HG03103 (cell line): Measurements from ENCODE around the gene TBC1D5.
"Not testable (repeated sequence)": the region's sequence is repeated elsewhere in the genome, so short reads cannot be mapped to it uniquely, and the experiment has no call there.

Source experiments
- ATAC-seq: cut with Tn5 transposase; IDR thresholded peaks from one replicate; pipeline ENCODE4 v1.9.1; 2021; ENCODE audit warnings: low read depth; ENCODE audit not compliant: unreplicated experiment

Gene TBC1D5

DNA sequence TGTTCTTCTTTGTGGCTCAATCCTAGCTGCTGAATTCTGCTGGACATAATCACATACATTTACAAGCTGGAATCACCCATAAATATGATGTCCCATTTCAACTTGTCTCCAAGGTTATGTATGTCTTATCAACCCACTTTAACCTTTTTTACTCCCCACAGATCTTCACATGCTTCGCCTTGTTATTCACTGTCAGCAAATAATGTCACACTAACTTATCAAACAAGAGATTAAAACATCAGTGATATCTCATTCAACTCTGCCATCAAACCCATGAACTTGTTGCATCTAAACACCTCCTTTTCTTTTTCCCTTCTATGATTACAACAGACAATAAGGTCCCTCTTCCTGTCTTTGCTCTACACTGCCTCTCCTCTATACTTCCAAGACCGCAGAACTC, 240.7 kb downstream of the TBC1D5 start:
- no peak for ATAC-seq

DNA sequence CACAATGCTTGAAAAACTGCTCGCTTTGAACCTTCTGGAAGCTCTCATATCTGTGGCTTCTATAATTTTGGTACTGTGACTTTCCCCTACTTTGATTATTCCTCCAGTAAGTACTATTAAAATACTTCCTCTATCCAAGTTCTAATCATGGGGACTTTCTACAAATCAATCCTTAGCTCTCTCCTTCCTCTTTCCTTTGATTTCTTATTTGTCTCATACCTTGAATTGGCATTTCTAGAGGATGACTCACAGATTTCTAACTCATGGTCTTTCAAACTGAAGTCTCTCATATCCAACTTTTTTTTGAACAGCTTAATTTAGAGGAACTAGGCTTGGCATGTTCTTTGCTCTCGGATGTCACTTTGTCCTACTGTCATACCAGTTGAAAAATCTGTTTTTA, 241.8 kb downstream of the TBC1D5 start:
- ATAC-seq: no peak

DNA sequence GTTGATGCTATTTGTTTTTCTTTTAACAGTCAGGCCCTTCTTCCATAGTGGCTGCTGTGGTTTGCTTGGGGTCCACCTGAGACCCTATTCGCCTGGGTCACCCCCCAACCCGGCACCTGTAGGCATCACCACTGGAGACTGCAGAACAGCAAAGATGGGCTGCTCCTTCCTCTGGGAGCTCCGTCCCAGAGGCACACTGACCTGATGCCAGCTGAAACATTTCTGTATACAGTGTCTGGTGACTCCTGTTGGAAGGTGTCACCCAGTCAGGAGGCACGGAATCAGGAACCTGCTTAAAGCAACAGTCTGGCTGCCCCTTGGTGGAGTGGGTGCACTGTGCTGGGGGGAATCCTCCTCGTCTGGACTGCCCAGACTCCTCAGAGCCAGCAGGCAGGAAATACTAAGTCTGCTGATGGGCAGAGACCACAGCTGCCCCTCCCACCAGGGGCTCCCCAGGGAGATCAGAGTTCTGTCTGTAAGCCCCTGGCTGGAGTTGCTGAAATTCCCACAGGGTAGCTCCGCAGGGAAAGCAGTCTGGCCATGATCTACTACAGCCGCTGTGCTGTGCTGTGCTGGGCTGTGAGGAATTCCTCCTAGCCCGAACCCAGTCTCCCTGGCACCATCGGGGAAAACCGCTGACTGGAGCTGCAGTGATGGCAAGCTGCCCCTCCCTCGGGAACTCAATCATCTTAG, 248.2 kb downstream of the TBC1D5 start:
- ATAC-seq: no peak

DNA sequence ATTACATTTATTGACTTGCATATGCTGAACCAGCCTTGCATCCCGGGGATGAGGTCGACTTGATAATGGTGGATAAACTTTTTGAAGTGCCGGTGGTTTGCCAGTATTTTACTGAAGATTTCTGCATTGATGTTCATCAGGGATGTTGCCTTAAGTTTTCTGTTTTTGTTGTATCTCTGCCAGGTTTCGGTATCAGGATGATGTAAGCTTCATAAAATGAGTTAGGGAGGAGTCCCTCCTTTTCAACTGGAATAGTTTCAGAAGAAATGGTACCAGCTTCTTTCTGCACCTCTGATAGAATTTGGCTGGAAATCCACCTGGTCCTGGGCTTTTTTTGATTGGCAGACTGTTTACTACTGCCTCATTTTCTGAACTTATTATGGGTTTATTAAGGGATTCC, 250.8 kb downstream of the TBC1D5 start:
- ATAC-seq: no peak

DNA sequence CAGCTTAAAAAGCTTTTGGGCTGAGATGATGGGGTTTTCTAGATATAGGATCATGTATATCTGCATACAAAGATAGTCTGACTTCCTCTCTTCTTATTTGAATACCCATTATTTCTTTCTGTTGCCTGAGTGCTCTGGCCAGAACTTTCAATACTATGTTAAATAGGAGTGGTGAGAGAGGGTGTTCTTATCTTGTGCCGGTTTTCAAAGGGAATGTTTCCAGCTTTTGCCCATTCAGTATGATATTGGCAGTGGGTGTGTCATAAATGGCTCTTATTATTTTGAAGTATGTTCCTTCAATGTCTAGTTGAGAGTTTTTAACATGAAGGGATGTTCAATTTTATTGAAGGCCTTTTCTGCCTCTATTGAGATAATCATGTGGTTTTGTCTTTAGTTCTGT, 251.2 kb downstream of the TBC1D5 start:
- ATAC-seq: not testable (repeated sequence)

DNA sequence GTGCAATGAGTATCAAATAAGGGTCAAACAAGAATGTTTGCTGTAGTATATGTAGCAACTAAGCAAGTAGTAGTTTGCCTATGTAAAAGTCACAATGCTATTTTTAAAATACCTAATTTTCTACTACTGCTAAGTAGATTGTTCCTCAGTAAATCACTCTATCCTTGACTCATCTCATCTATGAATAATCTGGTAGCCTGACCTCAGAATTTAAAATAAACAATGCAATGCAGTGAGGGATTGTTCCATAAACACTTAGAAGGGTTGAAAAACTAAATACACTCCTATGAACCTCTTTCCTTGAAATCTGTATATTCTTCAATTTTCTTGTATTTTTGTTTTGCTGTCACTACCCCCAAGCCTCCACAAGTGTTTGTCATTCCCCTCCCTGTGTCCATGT, 253.3 kb downstream of the TBC1D5 start:
- no peak for ATAC-seq

DNA sequence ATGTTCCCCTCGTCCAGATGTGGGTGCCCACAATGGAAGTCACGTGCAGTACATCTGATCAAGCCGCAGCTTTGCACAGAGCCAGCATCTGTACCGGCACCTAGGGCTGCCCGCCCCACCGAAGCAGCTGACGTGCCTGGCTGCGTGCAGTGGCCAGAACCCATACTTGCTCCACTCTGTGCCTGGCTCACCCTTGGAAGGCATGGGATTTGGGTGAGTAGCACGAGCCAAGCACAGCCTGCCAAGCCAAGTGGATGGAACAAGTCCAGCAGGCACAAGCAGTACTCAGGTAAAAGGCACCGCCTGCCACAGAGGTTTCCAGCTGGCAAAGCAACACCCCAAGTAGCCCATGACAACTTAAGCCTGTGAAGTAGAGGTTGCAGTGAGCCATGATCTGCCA, 261.3 kb downstream of the TBC1D5 start:
- ATAC-seq: no peak

DNA sequence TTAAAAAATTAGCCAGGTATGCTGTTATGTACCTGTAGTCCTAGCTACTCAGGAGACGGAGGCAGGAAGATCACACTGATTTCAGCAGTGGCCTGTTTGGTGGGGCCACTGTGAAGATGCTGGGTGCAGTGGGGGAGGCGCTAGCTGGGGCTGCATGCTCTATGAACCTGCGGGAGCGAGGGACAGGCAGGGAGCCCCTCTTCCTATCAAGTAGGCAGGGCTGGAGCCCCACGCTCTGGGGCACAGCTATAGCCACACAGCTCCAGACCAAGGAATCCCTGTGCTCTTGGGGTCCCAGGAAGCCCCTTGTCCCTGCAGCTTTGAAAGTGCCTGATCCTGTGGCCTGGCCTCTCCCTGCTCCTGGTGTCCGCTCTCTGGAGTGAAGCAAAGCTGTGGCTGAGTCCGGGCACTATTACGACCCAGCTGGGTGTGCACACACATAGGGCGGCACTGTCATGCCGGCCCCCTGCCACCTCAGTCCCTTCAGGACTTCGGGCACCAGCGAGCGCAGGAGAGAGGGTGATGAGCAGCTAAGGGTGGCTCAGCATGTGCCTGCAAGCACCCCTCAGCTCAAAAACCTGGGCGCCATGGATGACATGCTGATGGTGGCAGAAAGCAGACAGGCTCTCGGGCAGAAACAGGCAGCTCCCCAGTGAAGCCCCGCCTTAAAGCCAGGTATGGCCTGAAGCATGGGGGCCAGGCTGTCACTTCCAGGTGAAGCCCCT, 262.6 kb downstream of the TBC1D5 start:
- no peak for ATAC-seq

DNA sequence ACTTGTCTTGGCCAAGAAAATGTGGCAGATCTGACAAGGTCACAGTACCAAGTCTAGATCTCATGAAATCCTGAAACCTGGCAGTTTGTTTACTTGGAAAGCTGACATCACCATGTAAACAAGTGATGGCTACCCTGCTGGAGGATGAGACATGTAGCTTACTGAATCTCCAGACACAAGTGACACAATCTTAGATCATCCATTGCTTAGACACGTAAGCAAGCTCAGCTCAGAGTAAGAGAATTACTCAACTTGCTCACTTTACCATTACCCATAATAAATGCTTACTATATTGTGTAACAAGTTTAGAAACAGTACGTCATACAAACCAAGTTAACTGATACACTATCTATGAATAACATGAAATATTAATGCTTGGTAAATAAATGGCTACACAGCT, 263.8 kb downstream of the TBC1D5 start:
- ATAC-seq: no peak

DNA sequence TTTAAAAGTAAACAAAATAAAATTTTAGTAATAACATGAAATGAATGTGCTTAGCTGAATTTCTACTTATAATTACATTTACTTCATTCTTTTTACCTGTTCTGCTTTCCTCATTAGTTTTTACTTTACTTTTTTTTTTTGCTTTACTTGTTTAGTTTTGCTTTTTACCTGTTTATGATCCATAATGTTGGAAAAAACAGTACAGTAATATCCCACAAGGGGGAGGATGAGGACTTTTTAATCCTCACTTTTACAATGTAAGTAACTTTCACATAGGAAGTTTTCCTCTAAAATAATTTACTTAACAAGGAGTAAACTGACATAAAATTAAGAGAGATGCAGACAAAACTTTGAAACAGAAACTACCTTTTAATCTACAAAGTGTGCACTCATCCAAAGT, 268.7 kb downstream of the TBC1D5 start:
- no peak for ATAC-seq

DNA sequence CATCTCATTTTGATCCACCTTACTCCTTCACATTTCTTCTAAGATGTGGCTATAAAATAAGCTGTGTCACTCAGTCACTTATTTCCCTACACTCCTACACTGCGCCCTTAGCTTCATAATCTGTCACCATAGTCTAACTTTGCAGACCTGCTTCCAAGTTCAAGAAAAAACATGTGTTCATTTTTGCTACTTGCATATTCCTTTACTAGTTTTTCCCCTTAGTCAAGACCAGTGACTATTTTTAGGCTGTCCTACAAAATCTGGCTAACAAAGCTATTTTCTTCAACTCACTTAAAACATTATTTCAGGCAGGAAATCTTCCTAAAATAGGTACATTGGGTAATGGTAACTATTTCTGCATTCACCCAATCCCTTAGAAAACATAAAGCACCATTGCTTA, 272.5 kb downstream of the TBC1D5 start:
- no peak for ATAC-seq

DNA sequence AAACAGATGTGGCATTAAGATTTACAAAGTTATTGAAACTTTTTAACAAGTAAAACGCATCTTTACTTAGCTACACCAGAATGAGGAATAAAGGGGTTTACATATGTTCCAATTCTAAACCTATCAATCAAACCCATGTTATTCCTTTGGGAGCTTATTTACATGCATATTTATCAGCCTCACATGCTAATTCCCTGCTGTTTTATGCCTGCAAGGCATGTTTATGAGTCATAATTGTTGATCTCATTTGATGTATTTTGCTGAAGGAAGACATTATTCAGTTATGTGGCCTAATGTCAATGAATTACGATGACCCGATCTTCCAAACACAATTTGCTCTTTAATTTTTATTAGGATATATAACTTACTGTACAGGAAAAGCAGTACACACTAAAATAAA, 272.9 kb downstream of the TBC1D5 start:
- ATAC-seq: no peak

DNA sequence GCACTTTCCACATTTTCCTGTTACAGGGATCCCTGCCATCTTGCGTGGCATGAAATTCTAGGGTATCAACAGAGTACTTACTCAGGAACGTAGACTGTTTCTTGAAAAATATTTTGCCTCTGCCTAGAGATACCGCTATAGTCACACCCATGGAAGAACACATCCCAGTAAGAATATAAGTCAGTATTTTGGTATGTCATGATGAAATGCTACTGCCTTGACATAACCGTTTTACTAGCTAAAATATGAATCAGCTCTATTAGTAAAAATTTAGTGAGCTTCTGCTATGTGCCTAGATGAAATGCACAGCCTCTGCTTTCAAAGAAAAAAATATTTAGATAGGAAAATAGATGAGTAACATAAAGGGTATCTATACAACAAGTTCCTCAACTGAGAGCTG, 276.4 kb downstream of the TBC1D5 start:
- no peak for ATAC-seq

DNA sequence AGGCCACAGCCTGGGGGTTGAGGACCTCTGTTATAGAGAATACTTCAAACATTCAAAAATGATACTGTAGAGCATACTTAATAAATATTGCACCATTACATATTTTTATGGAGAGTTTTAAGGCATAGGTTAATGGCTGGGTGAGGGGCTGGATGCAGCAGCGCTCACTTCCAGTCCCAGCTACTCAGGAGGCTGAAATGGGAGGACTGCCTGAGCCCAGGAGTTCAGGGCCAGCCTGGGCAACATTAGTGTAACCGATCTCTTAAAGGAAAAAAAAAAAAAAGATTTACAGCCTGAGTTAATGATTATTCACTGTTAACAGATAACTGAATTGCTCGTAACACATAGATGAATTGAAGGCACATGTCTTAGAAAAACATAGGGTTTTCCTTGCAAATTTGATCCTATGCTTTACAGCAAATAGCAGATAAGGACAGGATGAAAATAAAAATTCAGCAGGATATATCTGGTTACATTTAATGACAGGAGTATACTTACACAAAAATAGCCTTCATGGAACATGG, 282.9 kb downstream of the TBC1D5 start:
- ATAC-seq: no peak

DNA sequence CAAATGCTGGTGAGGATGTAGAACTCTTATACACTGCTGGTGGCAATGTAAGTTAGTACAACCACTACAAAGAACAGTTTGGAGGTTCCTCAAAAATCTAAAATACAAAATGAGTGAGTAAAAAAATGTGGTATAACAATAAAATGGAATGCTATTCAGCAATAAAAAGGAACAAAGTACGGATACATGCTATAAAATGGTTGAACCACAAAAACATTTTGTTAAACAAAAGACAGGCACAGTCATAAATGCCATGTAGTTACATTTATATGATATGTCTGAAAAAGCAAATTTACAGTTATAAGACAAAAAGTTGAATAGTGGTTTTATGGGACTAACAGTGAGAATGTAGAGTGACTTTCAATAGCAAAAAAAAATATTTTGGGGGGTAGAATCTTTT, 285.8 kb downstream of the TBC1D5 start:
- no peak for ATAC-seq

DNA sequence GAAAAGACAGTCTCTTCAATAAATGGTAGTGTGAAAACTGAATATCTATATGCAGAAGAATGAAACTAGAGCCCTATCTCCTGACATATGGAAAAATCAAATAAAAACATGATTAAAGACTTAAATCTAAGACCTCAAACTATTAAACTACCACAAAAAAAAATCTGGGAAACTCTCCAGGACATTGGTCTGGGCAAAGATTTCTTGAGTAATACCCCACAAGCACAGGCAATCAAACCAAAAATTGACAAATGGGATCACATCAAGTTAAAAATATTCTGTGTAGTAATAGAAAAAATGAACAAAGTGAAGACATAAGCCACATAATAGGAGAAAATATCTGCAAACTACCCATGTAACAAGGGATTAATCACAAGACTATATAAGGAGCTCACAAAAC, 286.4 kb downstream of the TBC1D5 start:
- no peak for ATAC-seq

DNA sequence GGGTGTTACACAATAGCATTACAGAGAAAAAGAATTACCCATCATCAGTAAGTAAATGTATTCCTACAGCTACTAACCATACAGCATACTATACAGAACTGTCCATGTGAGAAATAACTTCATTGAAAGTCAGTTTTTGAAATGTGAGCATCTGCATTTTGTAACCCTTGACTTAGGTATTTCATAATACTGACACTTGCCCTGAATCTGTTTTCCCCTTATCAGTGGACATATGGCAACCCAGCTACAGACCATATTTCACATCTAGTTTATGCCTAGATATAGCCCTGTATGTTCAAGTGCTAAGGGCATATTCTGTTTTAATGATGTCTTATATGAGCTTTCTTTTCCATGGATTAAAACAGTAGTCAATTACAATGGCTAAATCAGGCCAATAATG, 297.6 kb downstream of the TBC1D5 start:
- ATAC-seq: no peak

DNA sequence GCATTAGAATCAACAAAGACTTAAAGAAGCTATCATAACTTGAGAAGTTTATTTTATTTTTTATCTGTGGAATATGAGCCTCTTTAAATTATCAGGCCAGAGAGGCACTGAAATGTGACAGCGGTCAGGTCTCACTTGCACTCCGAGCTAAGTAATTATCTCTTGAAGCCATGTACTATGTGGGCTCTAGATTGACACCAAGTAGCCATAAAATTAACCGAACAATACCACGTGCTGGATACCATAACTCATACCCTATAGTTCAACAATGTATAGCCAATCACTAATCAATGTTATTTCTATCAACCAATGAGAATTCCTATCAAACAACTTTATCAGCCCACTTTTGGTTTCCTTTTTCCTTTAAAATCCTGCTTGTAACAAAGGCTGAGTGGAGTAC, 299.3 kb downstream of the TBC1D5 start:
- no peak for ATAC-seq

DNA sequence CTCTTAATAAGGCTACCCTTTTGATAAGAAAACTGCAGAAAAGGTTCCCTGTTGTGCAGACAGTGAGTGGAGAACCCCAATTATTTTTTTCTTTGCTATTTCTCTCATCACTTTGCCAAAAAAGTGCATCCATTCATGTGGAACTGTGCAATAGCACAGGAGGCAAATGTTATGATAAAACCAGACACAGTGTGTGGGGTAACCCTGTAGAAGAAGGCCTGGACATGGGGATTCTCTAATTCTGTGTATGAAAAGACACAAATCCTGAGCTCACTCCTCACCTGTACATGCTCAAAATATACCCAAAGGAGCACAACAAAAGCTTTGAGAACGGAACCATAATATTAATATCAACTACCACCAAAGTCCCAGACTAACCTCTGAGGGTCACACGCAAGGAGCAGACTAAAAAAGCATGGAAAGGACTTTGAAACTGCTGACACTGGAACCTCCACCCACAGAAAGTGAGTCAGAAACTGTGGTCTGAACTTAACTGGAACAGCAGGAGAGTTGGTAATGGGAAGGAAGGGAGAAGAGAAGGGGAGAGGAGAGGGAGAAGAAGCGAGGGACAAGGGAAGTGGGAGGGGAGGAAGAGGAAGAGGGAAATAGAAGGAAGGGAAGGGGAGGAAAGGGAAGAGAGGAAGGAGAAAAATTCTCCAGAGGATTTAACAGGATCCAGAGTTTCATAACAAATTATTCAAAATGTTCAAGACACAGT, 299.9 kb downstream of the TBC1D5 start:
- ATAC-seq: no peak

DNA sequence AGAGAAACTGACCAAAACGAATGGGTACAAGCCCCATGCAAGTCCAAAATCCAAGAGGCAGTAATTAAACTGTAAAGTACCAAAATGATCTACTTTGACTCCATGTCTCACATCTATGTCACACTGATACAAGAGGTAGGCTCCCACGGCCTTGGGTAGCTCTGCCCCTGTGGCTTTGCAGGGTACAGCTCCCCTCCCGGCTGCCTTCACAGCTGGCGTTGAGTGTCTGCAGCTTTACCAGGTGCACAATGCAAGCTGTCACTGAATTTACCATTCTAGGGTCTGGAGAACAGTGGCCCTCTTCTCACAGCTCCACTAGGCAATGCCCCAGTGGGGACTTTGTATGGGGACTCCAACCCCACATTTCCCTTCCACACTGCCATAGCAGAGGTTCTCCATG, 308.6 kb downstream of the TBC1D5 start:
- ATAC-seq: no peak

DNA sequence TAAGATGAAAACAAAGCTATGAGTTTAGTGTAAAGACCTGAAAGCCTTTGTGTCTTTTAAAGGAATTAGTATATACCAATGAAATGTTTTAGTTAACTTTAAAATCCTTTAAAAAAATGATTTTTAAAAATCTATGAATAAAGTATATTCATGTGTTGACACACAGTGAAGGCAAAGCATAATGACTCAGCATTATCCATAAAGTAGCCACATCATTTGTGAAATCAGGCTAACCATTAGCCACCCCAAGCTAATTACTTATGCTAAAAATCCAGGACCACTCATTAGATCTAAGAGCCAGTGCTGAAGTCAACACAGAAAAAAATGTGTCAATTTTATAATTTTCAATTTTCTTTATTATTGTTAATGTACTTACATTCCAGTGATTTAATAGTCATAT, 310.2 kb downstream of the TBC1D5 start:
- no peak for ATAC-seq
